Memory B cell (primary cell): ENCODE results near the gene PCARE.
A peak's percentile ranks its signal among the peaks of the same experiment; 100 is the strongest.
"Not testable (repeated sequence)": the region's sequence is repeated elsewhere in the genome, so short reads cannot be mapped to it uniquely, and the experiment has no call there.

Experiments used
- ATAC-seq: fragments of 150-1000 bp; cut with Tn5 transposase; 2 replicates; pipeline ENCODE4 v1.10.0; 2021; ENCODE audit warnings: low read depth, mild to moderate bottlenecking, moderate library complexity
- DNase-seq, 2 donors: peaks; one replicate each; pipeline ENCODE4 v3.0.0; 2022; ENCODE audit warnings: low spot score in 2 of 2
- H3K27ac Mint-ChIP-seq: one replicate; pipeline ENCODE4 v1.8.0; 2022; ENCODE audit warnings: mild to moderate bottlenecking, moderate library complexity, mixed read lengths
- H3K27me3 Mint-ChIP-seq: one replicate; pipeline ENCODE4 v1.8.0; 2022; ENCODE audit warnings: mixed read lengths
- H3K36me3 Mint-ChIP-seq: one replicate; pipeline ENCODE4 v1.8.0; 2022; ENCODE audit warnings: mild to moderate bottlenecking, mixed read lengths
- H3K4me1 Mint-ChIP-seq: one replicate; pipeline ENCODE4 v1.8.0; 2022; ENCODE audit warnings: mixed read lengths
- H3K4me3 Mint-ChIP-seq: one replicate; pipeline ENCODE4 v1.8.0; 2022; ENCODE audit warnings: mild to moderate bottlenecking, moderate library complexity, mixed read lengths
- H3K9me3 Mint-ChIP-seq: one replicate; pipeline ENCODE4 v1.8.0; 2022; ENCODE audit warnings: mixed read lengths

PCARE gene

DNA sequence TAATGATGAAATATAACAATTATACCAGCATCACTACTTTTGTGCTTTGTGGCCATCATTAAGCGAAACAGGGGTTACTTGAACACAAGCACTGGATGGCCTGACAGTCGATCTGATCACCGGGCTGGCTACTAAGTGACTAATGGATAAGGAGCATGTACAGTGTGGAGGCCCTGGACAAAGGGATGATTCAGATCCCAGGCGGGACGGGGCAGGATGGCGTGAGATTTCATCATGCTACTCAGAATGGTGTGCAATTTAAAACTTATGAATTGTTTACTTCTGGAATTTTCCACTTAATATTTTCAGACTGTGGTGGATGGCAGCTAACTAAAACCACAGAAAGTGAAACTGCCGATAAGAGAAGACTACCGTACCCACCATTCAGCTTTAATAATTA is 33.9 kb upstream of the PCARE start:
- no peak for ATAC-seq
- H3K27me3 Mint-ChIP-seq = peaks cover 4% of the 10 kb centered on the region
- H3K27ac Mint-ChIP-seq = no peak overlapping the region
- no peaks in the 10 kb centered on the region for H3K4me1 Mint-ChIP-seq
- no peak overlapping the region for H3K4me3 Mint-ChIP-seq
- H3K36me3 Mint-ChIP-seq = no peaks in the 10 kb centered on the region
- DNase-seq = no peak
- peaks cover 2% of the 10 kb centered on the region for H3K9me3 Mint-ChIP-seq

DNA sequence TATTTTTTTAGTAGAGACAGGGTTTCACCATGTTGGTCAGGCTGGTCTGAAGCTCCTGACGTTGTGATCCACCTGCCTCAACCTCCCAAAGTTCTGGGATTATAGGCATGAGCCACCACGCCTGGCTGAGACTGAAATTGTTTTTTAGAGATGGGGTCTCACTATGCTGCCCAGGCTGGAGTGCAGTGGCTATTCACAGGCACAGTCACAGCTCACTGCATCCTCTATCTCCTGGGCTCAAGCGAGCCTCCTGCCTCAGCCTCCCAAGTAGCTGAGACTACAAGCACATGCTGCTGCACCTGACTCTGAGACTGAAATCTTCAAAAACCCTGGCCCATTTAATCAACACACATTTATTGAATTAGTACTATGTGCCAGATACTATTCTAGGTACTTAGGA is 33.2 kb upstream of the PCARE start:
- not testable (repeated sequence) for ATAC-seq, H3K27me3 Mint-ChIP-seq, H3K4me1 Mint-ChIP-seq, H3K9me3 Mint-ChIP-seq, H3K4me3 Mint-ChIP-seq, DNase-seq, H3K36me3 Mint-ChIP-seq, H3K27ac Mint-ChIP-seq

GRCh38 chr2:29106980-29107388 is 32.7 kb upstream of the PCARE start:
- ATAC-seq = no peak
- Mint-ChIP-seq H3K9me3 (peaks cover 2% of the 10 kb centered on the region), H3K36me3 (no peaks in the 10 kb centered on the region), H3K4me1 (no peaks in the 10 kb centered on the region), H3K27me3 (peaks cover 4% of the 10 kb centered on the region), H3K27ac (no peak overlapping the region), H3K4me3 (no peak overlapping the region)
- no peak for DNase-seq

- Mint-ChIP-seq H3K27ac (no peak overlapping the region), H3K4me1 (no peaks in the 10 kb centered on the region), H3K4me3 (no peak overlapping the region), H3K36me3 (no peaks in the 10 kb centered on the region), H3K9me3 (peaks cover 2% of the 10 kb centered on the region), H3K27me3 (peaks cover 4% of the 10 kb centered on the region)
- ATAC-seq (no peak), DNase-seq (no peak)
Observed at GRCh38 chr2:29106256-29106655, 31.9 kb upstream of the PCARE start.

DNA sequence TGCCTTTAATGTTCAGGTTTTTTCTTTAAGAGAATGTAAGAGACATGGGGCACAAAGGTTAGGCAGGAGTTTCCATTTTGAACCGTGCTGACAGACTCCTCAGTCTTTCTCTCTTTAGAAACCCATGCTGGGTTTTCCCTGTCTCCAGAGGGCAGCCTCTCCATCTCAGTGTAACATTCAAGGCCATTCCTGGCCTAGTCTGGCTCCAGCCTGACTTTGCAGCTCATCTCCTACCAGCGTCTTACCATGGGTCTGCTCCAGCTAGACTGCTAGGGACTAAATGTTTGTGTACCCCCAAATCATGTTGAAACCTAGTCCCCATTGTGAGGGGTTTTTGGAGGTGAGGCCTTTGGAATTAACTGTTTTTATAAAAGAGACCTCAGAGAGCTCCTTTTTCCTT is 31.1 kb upstream of the PCARE start:
- DNase-seq (no peak), ATAC-seq (no peak)
- Mint-ChIP-seq H3K36me3 (no peaks in the 10 kb centered on the region), H3K27ac (no peak overlapping the region), H3K4me3 (no peak overlapping the region), H3K4me1 (no peaks in the 10 kb centered on the region), H3K9me3 (peaks cover 2% of the 10 kb centered on the region), H3K27me3 (peaks cover 3% of the 10 kb centered on the region)

GRCh38 chr2:29104688-29105087 is 30.4 kb upstream of the PCARE start:
- Mint-ChIP-seq H3K4me1 (no peaks in the 10 kb centered on the region), H3K27me3 (peaks cover 1% of the 10 kb centered on the region), H3K9me3 (no peaks in the 10 kb centered on the region), H3K4me3 (no peak overlapping the region), H3K36me3 (no peaks in the 10 kb centered on the region), H3K27ac (no peak overlapping the region)
- no peak for DNase-seq
- no peak for ATAC-seq

DNA sequence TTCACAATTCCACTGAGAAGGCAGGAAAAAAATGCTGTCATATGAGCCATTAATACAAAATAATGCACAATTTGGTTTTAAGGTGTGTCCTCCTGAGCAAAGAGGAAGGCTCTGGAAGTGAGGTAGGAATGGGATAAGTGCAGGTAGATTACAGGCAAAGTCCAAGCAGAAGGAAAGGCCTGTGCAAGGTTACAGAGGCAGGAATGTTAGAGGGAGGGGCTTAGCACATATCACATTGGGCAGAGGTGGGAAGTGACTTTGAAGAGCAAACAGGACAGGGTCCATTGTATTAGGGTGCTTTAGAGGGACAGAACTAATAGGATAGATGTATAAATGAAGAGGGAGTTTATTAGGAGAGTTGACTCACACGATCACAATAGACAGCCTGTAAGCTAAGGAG is 26.2 kb upstream of the PCARE start:
- no peaks in the 10 kb centered on the region for H3K36me3 Mint-ChIP-seq

GRCh38 chr2:29097569-29097968 is 23.2 kb upstream of the PCARE start:
- Mint-ChIP-seq H3K4me1 (no peaks in the 10 kb centered on the region), H3K36me3 (no peaks in the 10 kb centered on the region), H3K27ac (no peak overlapping the region), H3K4me3 (no peak overlapping the region), H3K9me3 (no peaks in the 10 kb centered on the region), H3K27me3 (peaks cover 3% of the 10 kb centered on the region)
- no peak for ATAC-seq
- no peak for DNase-seq

More for the DNA sequence above, 26.2 kb upstream of the PCARE start:
- H3K27ac Mint-ChIP-seq = no peak overlapping the region
- no peaks in the 10 kb centered on the region for H3K4me1 Mint-ChIP-seq
- H3K4me3 Mint-ChIP-seq = no peak overlapping the region
- H3K9me3 Mint-ChIP-seq = no peaks in the 10 kb centered on the region
- H3K27me3 Mint-ChIP-seq = no peaks in the 10 kb centered on the region
- DNase-seq (no peak), ATAC-seq (no peak)

DNA sequence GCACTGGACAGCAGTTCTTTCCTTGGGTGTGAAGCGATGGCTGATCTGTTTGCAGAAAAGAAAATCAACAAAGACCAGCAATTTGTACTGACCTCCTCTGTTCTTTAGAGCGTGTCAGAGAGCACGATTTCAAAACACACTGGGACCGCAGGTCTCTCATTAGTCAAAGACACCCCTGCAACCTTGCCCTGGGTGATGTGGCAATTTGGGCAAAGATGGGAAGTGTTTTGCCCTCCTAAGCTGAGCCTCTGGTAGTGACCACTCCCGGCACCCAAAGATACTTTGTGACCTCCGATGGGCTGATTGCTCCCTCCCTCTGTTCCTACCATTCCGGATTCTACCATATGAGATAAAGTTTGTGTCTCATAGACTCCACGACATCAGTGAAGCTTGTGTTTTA is 22.6 kb upstream of the PCARE start:
- Mint-ChIP-seq H3K27ac (no peak overlapping the region), H3K4me3 (no peak overlapping the region), H3K4me1 (no peaks in the 10 kb centered on the region), H3K36me3 (no peaks in the 10 kb centered on the region), H3K27me3 (peaks cover 3% of the 10 kb centered on the region), H3K9me3 (no peaks in the 10 kb centered on the region)
- no peak for DNase-seq
- ATAC-seq = no peak

- not testable (repeated sequence) for ATAC-seq, H3K27ac Mint-ChIP-seq, H3K4me3 Mint-ChIP-seq, H3K27me3 Mint-ChIP-seq, H3K36me3 Mint-ChIP-seq, H3K4me1 Mint-ChIP-seq, DNase-seq, H3K9me3 Mint-ChIP-seq
Observed at GRCh38 chr2:29090311-29090710, 16.0 kb upstream of the PCARE start.

GRCh38 chr2:29084554-29084953 is 10.2 kb upstream of the PCARE start:
- ATAC-seq = no peak

GRCh38 chr2:29082804-29083495 is 8.6 kb upstream of the PCARE start:
- peaks cover 2% of the 10 kb centered on the region for H3K9me3 Mint-ChIP-seq
- no peak overlapping the region for H3K27ac Mint-ChIP-seq
- no peaks in the 10 kb centered on the region for H3K27me3 Mint-ChIP-seq
- no peak overlapping the region for H3K4me3 Mint-ChIP-seq
- DNase-seq (no peak), ATAC-seq (peak; percentile 22)
- peaks cover 3% of the 10 kb centered on the region for H3K36me3 Mint-ChIP-seq
- no peaks in the 10 kb centered on the region for H3K4me1 Mint-ChIP-seq

More at GRCh38 chr2:29084554-29084953, 10.2 kb upstream of the PCARE start:
- Mint-ChIP-seq H3K27ac (no peak overlapping the region), H3K27me3 (peaks cover 3% of the 10 kb centered on the region), H3K4me3 (no peak overlapping the region), H3K36me3 (peaks cover 3% of the 10 kb centered on the region), H3K4me1 (no peaks in the 10 kb centered on the region), H3K9me3 (peaks cover 2% of the 10 kb centered on the region)
- no peak for DNase-seq

- Mint-ChIP-seq H3K36me3 (peaks cover 3% of the 10 kb centered on the region), H3K27me3 (no peaks in the 10 kb centered on the region), H3K4me1 (no peaks in the 10 kb centered on the region), H3K27ac (no peak overlapping the region), H3K4me3 (no peak overlapping the region), H3K9me3 (peaks cover 4% of the 10 kb centered on the region)
- DNase-seq = no peak
- ATAC-seq = no peak
Observed at GRCh38 chr2:29080886-29081743, 6.8 kb upstream of the PCARE start.

DNA sequence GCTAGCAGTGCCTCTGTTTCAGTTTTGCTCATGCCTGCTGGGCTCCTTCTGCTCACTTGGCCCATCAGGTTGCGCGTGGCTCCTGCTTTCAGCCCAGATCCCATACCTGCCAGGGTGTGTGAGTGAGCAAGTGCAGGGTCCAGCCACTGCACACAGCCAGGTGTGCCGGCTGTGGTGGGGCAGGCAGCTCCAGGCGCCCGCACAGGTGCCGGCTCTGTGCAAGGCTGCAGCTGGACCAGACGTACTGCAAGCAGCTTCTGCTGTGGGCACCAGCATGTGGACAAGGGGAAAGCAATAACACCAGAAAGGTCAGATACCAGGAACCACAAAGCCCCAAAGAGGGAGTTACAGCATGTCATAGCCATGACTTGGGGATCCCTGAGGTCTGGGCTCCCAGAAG is 5.6 kb upstream of the PCARE start:
- ATAC-seq = no peak

More for the DNA sequence above, 5.6 kb upstream of the PCARE start:
- DNase-seq = no peak
- no peak overlapping the region for H3K27ac Mint-ChIP-seq
- peaks cover 3% of the 10 kb centered on the region for H3K36me3 Mint-ChIP-seq
- no peaks in the 10 kb centered on the region for H3K4me1 Mint-ChIP-seq
- peaks cover 4% of the 10 kb centered on the region for H3K9me3 Mint-ChIP-seq
- H3K27me3 Mint-ChIP-seq = no peaks in the 10 kb centered on the region
- H3K4me3 Mint-ChIP-seq = no peak overlapping the region
